MM.1S (cell line): Measurements from ENCODE around the gene TRPV4.
A peak's percentile ranks its signal among the peaks of the same experiment; 100 is the strongest.

Experiments
- DNase-seq: peaks from one replicate; pipeline ENCODE4 v3.0.0-alpha.2; 2015
- H2AFZ ChIP-seq: fragments of 300-600 bp; sonication (generic); 2 replicates; pipeline ENCODE4 v1.6.0; 2016; ENCODE audit warnings: antibody characterized with exemption, low read length
- H3F3A ChIP-seq: fragments of 300-600 bp; sonication (generic); 2 replicates; pipeline ENCODE4 v1.6.1; 2016; ENCODE audit warnings: mild to moderate bottlenecking, antibody characterized with exemption, low read length, moderate library complexity, mixed read lengths; ENCODE audit not compliant: insufficient read depth
- H3K27ac ChIP-seq: fragments of 300-600 bp; sonication (generic); 2 replicates; pipeline ENCODE4 v1.5.1; 2016; ENCODE audit warnings: mild to moderate bottlenecking, low read length
- H3K27me3 ChIP-seq: fragments of 300-600 bp; sonication (generic); replicated peaks from 2 replicates; pipeline ENCODE4 v1.6.0; 2016; ENCODE audit warnings: low read length; ENCODE audit not compliant: insufficient read depth
- H3K36me3 ChIP-seq: fragments of 300-600 bp; sonication (generic); replicated peaks from 2 replicates; pipeline ENCODE4 v1.6.1; 2016; ENCODE audit warnings: mild to moderate bottlenecking, low read length, mixed read lengths; ENCODE audit not compliant: insufficient read depth
- H3K4me1 ChIP-seq: fragments of 300-600 bp; sonication (generic); 2 replicates; pipeline ENCODE4 v1.6.1; 2016; ENCODE audit warnings: low read length, mixed read lengths
- H3K4me2 ChIP-seq: fragments of 300-600 bp; sonication (generic); 2 replicates; pipeline ENCODE4 v1.6.0; 2016; ENCODE audit warnings: low read depth, low read length
- H3K4me3 ChIP-seq: fragments of 300-600 bp; sonication (generic); 2 replicates; pipeline ENCODE4 v1.5.1; 2016; ENCODE audit warnings: low read length, mixed read lengths
- H3K79me2 ChIP-seq: fragments of 300-600 bp; sonication (generic); 2 replicates; pipeline ENCODE4 v1.6.1; 2016; ENCODE audit warnings: mixed run types, low read length, mixed read lengths
- H3K9ac ChIP-seq: fragments of 300-600 bp; sonication (generic); 2 replicates; pipeline ENCODE4 v1.6.1; 2016; ENCODE audit warnings: low read length, mixed read lengths
- H3K9me2 ChIP-seq: fragments of 300-600 bp; sonication (generic); replicated peaks from 2 replicates; pipeline ENCODE4 v1.6.1; 2016; ENCODE audit warnings: mild to moderate bottlenecking, low read length, mixed read lengths; ENCODE audit not compliant: insufficient read depth
- H3K9me3 ChIP-seq: fragments of 300-600 bp; sonication (generic); replicated peaks from 2 replicates; pipeline ENCODE4 v1.6.1; 2016; ENCODE audit warnings: mild to moderate bottlenecking, low read length, mixed read lengths; ENCODE audit not compliant: insufficient read depth
- H4K20me1 ChIP-seq: fragments of 300-600 bp; sonication (generic); 2 replicates; pipeline ENCODE4 v1.6.1; 2016; ENCODE audit warnings: mild to moderate bottlenecking, low read length, moderate library complexity, mixed read lengths; ENCODE audit not compliant: insufficient read depth
- CTCF ChIP-seq: fragments of 300-600 bp; sonication (generic); IDR thresholded peaks from 2 replicates; pipeline ENCODE4 v1.5.1; 2016; ENCODE audit warnings: antibody characterized with exemption, low read length, mixed read lengths
- EZH2 ChIP-seq: fragments of 300-600 bp; sonication (generic); optimal IDR thresholded peaks from 2 replicates; pipeline ENCODE3; 2017; ENCODE audit warnings: low read depth, mild to moderate bottlenecking, antibody characterized with exemption, low read length, mixed read lengths
- EZH2phosphoT487 ChIP-seq: fragments of 300-600 bp; sonication (generic); IDR thresholded peaks from 2 replicates; pipeline ENCODE4 v1.6.1; 2018; ENCODE audit warnings: antibody characterized with exemption, low read length

TRPV4 gene

GRCh38 chr12:109847142-109847735, 14.0 kb upstream of the TRPV4 start:
- H2AFZ ChIP-seq: no peak overlapping the region
- peaks cover 4% of the 10 kb centered on the region; the same call in 1 of the 2 replicates for H3K4me1 ChIP-seq
- DNase-seq: no peak
- no peaks in the 10 kb centered on the region for H4K20me1 ChIP-seq
- H3K27ac ChIP-seq: no peak overlapping the region
- H3K9ac ChIP-seq: no peak overlapping the region
- no peaks in the 10 kb centered on the region for H3K27me3 ChIP-seq
- no peak overlapping the region for H3K4me3 ChIP-seq
- no peaks in the 10 kb centered on the region for H3K79me2 ChIP-seq
- TF ChIP-seq EZH2: no peak
- TF ChIP-seq CTCF: no peak
- H3K9me3 ChIP-seq: no peaks in the 10 kb centered on the region
- no peaks in the 10 kb centered on the region for H3K9me2 ChIP-seq
- H3K4me2 ChIP-seq: no peak overlapping the region
- no peaks in the 10 kb centered on the region for H3K36me3 ChIP-seq
- no peaks in the 10 kb centered on the region for H3F3A ChIP-seq

- H3F3A ChIP-seq: no peaks in the 10 kb centered on the region
- H3K9ac ChIP-seq: peak overlapping the region; percentile 44; the same call in 1 of the 2 replicates
- H3K4me3 ChIP-seq: peak overlapping the region; percentile 51
- H3K9me2 ChIP-seq: no peaks in the 10 kb centered on the region
- H2AFZ ChIP-seq: peak overlapping the region; percentile 89
- no peak overlapping the region for H3K27ac ChIP-seq
- no peaks in the 10 kb centered on the region for H3K27me3 ChIP-seq
- TF ChIP-seq EZH2 (no peak), EZH2phosphoT487 (no peak), CTCF (no peak)
- DNase-seq: no peak
- H3K4me1 ChIP-seq: peaks cover 10% of the 10 kb centered on the region
- no peaks in the 10 kb centered on the region for H3K36me3 ChIP-seq
- H3K9me3 ChIP-seq: no peaks in the 10 kb centered on the region
- no peaks in the 10 kb centered on the region for H3K79me2 ChIP-seq
- no peaks in the 10 kb centered on the region for H4K20me1 ChIP-seq
- H3K4me2 ChIP-seq: peak overlapping the region; percentile 78
These were observed 12.6 kb upstream of the TRPV4 start for GRCh38 chr12:109845824-109846205.

- H3K9me2 ChIP-seq: no peaks in the 10 kb centered on the region
These were observed 12.0 kb upstream of the TRPV4 start for GRCh38 chr12:109844983-109845823.

More at GRCh38 chr12:109844983-109845823, 12.0 kb upstream of the TRPV4 start:
- Histone ChIP-seq H4K20me1 (no peaks in the 10 kb centered on the region), H3K27me3 (no peaks in the 10 kb centered on the region), H2AFZ (peak overlapping the region; percentile 89), H3K79me2 (no peaks in the 10 kb centered on the region), H3F3A (no peaks in the 10 kb centered on the region), H3K9me3 (no peaks in the 10 kb centered on the region), H3K4me3 (peak overlapping the region; percentile 51), H3K9ac (peak overlapping the region; percentile 44; the same call in 1 of the 2 replicates), H3K4me1 (peaks cover 10% of the 10 kb centered on the region), H3K36me3 (no peaks in the 10 kb centered on the region), H3K4me2 (peak overlapping the region; percentile 78), H3K27ac (no peak overlapping the region)
- TF ChIP-seq CTCF (peak; percentile 82), EZH2 (no peak)
- peak; percentile 72 for DNase-seq
